GM21825 (cell line): ENCODE data around the gene KRT78.

Experiments used
- ATAC-seq: cut with Tn5 transposase; IDR thresholded peaks from one replicate; pipeline ENCODE4 v1.9.1; 2021; ENCODE audit warnings: mild to moderate bottlenecking, moderate library complexity; ENCODE audit not compliant: unreplicated experiment

The KRT78 gene

GRCh38 chr12:52813885-52814709 lies 34.7 kb downstream of the KRT78 start, which contains the start of gene KRT4:
Gene KRT4 (minus strand): TSS chr12:52814116. CDS start chr12:52814058, 58 bp downstream.
- ATAC-seq = no peak

- ATAC-seq = no peak
Observed at GRCh38 chr12:52813203-52813819, 35.5 kb downstream of the KRT78 start.

- ATAC-seq = no peak
Observed at GRCh38 chr12:52812749-52813148, 36.0 kb downstream of the KRT78 start.

GRCh38 chr12:52812073-52812400 lies 36.8 kb downstream of the KRT78 start:
- ATAC-seq = no peak

- ATAC-seq = no peak
Observed at GRCh38 chr12:52811191-52812072, 37.4 kb downstream of the KRT78 start.

GRCh38 chr12:52810554-52810953 lies 38.2 kb downstream of the KRT78 start:
- ATAC-seq = no peak

GRCh38 chr12:52809166-52809565 lies 39.6 kb downstream of the KRT78 start:
- ATAC-seq = no peak

- no peak for ATAC-seq
Observed at GRCh38 chr12:52808573-52809160, 40.1 kb downstream of the KRT78 start.

GRCh38 chr12:52807544-52808470 lies 41.0 kb downstream of the KRT78 start:
- ATAC-seq = no peak

GRCh38 chr12:52806821-52807543 lies 41.8 kb downstream of the KRT78 start:
- ATAC-seq = no peak

- no peak for ATAC-seq
Observed at GRCh38 chr12:52806169-52806811, 42.5 kb downstream of the KRT78 start.

- no peak for ATAC-seq
Observed at GRCh38 chr12:52805739-52806138, 43.1 kb downstream of the KRT78 start.

GRCh38 chr12:52805000-52805399 lies 43.8 kb downstream of the KRT78 start:
- no peak for ATAC-seq

GRCh38 chr12:52802442-52802841 lies 46.4 kb downstream of the KRT78 start:
- no peak for ATAC-seq

- ATAC-seq = no peak
Observed at GRCh38 chr12:52801773-52802172, 47.0 kb downstream of the KRT78 start.

GRCh38 chr12:52800259-52800917 lies 48.4 kb downstream of the KRT78 start:
- no peak for ATAC-seq

GRCh38 chr12:52799505-52800211 lies 49.1 kb downstream of the KRT78 start:
- no peak for ATAC-seq
